Ovary (tissue), 9 donors: ENCODE results near the gene KCNK2. TPM values are rescaled to one million over a fixed set of nuclear protein-coding genes. Genes with fewer than 3 reads are reported as not detected.

Experiments
- DNase-seq, 5 donors: peaks; one replicate each; pipeline ENCODE4 v3.0.0-alpha.2; 2019 to 2020
- H3K27ac ChIP-seq, 2 donors: fragments of 200-600 bp; one replicate each; pipeline versions ENCODE4 v1.5.1 to v1.8.0; 2019 to 2022
- H3K27me3 ChIP-seq: fragments of 200-600 bp; one replicate; pipeline ENCODE4 v1.8.0; 2022
- H3K36me3 ChIP-seq: fragments of 200-600 bp; sonication (generic); one replicate; pipeline ENCODE4 v1.5.1; 2019
- H3K4me1 ChIP-seq: one replicate; pipeline ENCODE4 v1.8.1; 2013; ENCODE audit warnings: mild to moderate bottlenecking, moderate library complexity; ENCODE audit not compliant: insufficient read depth
- H3K4me3 ChIP-seq: fragments of 200-600 bp; sonication (generic); one replicate; pipeline ENCODE4 v1.5.1; 2017
- H3K9me3 ChIP-seq, 2 donors: fragments of 200-600 bp in 1 of 2; sonication (generic) in 1 of 2; one replicate each; pipeline versions ENCODE4 v1.5.1 to v1.8.1; 2013 to 2019; ENCODE audit warnings: mild to moderate bottlenecking in 1 of 2, moderate library complexity in 1 of 2
- CTCF ChIP-seq, 3 donors: fragments of 450-650 bp in 2 of 3; fragments of 200-600 bp in 1 of 3; IDR thresholded peaks; one replicate each; pipeline versions ENCODE4 v1.5.1 to v1.8.0; 2016 to 2022; ENCODE audit warnings: antibody characterized with exemption in 3 of 3, mild to moderate bottlenecking in 1 of 3
- EP300 ChIP-seq: sonication (generic); formaldehyde crosslinking; IDR thresholded peaks from one replicate; pipeline ENCODE4 v1.6.1; 2017; ENCODE audit warnings: antibody characterized with exemption
- POLR2A ChIP-seq: fragments of 450-650 bp; IDR thresholded peaks from one replicate; pipeline ENCODE4 v1.6.1; 2017; ENCODE audit warnings: antibody characterized with exemption, mild to moderate bottlenecking, moderate library complexity
- WGBS, 3 donors: extraction: QIAGEN DNeasy Blood & Tissue Kit in 1 of 3; methylation state at CpG; one replicate each; pipeline versions ENCODE4 v1.1.5 to v1.1.7; 2013 to 2017; 5-methylcytosine and 5-hydroxymethylcytosine counted together
- intact Hi-C, 4 donors: fragments of 100-400 bp; cut with DNase I; formaldehyde crosslinking; loops; one replicate each; pipeline versions ENCODE4 v1.11.0 to v1.15.1; 2022 to 2023
- polyA plus RNA-seq, 2 donors: library from polyadenylated mRNA; stranded (reverse); fragments of 200-250 nt in 1 of 2; fragments of 350-450 nt in 1 of 2; fragmentation: Illumina TruSeq in 1 of 2; extraction: RNeasy Lipid Tissue Mini Kit (QIAGEN cat#74804) in 1 of 2; gene quantifications; one replicate each; pipeline ENCODE4 v1.2.3, GENCODE V29; 2013 to 2014
- total RNA-seq, 7 donors: library from RNA; depleted of rRNA in 2 of 7; stranded (reverse); fragments of >200 nt in 2 of 7; fragmentation: NEBNext Ultra II Directional in 3 of 7; extraction: Animal tissue kit (Norgen Biotek cat#: 25700) in 3 of 7; gene quantifications; one replicate each; pipeline versions ENCODE4 v1.1.0 to v1.2.4, GENCODE V29; 2016 to 2023
- donor health status: DM: no; HTN: no; CAD: no; lungs with moderate emphysema.
- donor health status: DM: no; HTN: no; CAD: no.
- donor health status: Bipolar disorder and iron deficiency.
- donor health status: DM: yes; HTN: yes; CAD: no.
- donor health status: DM: no; HTN: no; CAD: no.
- donor health status: DM: yes; HTN: yes; CAD: no.

The KCNK2 gene
- total and polyA plus RNA-seq, 9 donors: 0.36 to 13.0 (median 1.6) TPM

- no peak overlapping the region for H3K4me3 ChIP-seq
- intact Hi-C loops: no loop called here
- no peaks in the 10 kb centered on the region for H3K36me3 ChIP-seq
- no peak for DNase-seq
- WGBS, 3 donors: 80 to 88% (median 82%) methylated on average over 4 of the region's 4 CpGs
- peaks cover 2% of the 10 kb centered on the region for H3K27me3 ChIP-seq
- no peaks in the 10 kb centered on the region for H3K9me3 ChIP-seq
- no peak for TF ChIP-seq EP300
- no peak for TF ChIP-seq CTCF (IDR thresholded peaks at IDR 0.05)
- TF ChIP-seq POLR2A: no peak
- H3K4me1 ChIP-seq: no peaks in the 10 kb centered on the region
- H3K27ac ChIP-seq: no peak overlapping the region
Measured at GRCh38 chr1:215220346-215220745, 137.8 kb downstream of the KCNK2 start.

GRCh38 chr1:215226757-215227156, 144.2 kb downstream of the KCNK2 start:
- Histone ChIP-seq H3K36me3 (no peaks in the 10 kb centered on the region), H3K27ac (no peak overlapping the region), H3K4me3 (no peak overlapping the region), H3K27me3 (no peaks in the 10 kb centered on the region), H3K9me3 (no peaks in the 10 kb centered on the region), H3K4me1 (no peaks in the 10 kb centered on the region)
- no peak for DNase-seq
- 84 to 90% (median 88%) methylated on average over 2 of the region's 2 CpGs for WGBS, 3 donors
- intact Hi-C loops: no loop called here
- no peak for TF ChIP-seq POLR2A

- no peaks in the 10 kb centered on the region for H3K27me3 ChIP-seq
- H3K4me1 ChIP-seq: no peaks in the 10 kb centered on the region
- no peak overlapping the region for H3K4me3 ChIP-seq
- no peak overlapping the region for H3K27ac ChIP-seq
- TF ChIP-seq POLR2A: no peak
- no peak for TF ChIP-seq CTCF (IDR thresholded peaks at IDR 0.05)
- TF ChIP-seq EP300: no peak
- 71 to 82% (median 78%) methylated on average over 6 of the region's 6 CpGs for WGBS, 3 donors
- DNase-seq: no peak
- no peaks in the 10 kb centered on the region for H3K9me3 ChIP-seq
- no peaks in the 10 kb centered on the region for H3K36me3 ChIP-seq
- intact Hi-C loops: no loop called here
Measured at GRCh38 chr1:215228193-215228592, 145.7 kb downstream of the KCNK2 start.

GRCh38 chr1:215241451-215241850, 158.9 kb downstream of the KCNK2 start:
- intact Hi-C loops: no loop called here
- Histone ChIP-seq H3K27me3 (no peaks in the 10 kb centered on the region), H3K27ac (no peak overlapping the region), H3K36me3 (no peaks in the 10 kb centered on the region), H3K4me1 (no peaks in the 10 kb centered on the region), H3K9me3 (no peaks in the 10 kb centered on the region), H3K4me3 (no peak overlapping the region)
- DNase-seq: no peak
- WGBS, 3 donors: 78 to 88% (median 79%) methylated on average over 3 of the region's 3 CpGs
- TF ChIP-seq CTCF (IDR thresholded peaks at IDR 0.05) (no peak), EP300 (no peak), POLR2A (no peak)

GRCh38 chr1:215243345-215244054, 161.0 kb downstream of the KCNK2 start:
- Histone ChIP-seq H3K36me3 (no peaks in the 10 kb centered on the region), H3K9me3 (no peaks in the 10 kb centered on the region), H3K27ac (no peak overlapping the region), H3K27me3 (no peaks in the 10 kb centered on the region), H3K4me1 (no peaks in the 10 kb centered on the region), H3K4me3 (no peak overlapping the region)
- no peak for DNase-seq
- intact Hi-C loops: no loop called here
- 44 to 47% (median 47%) methylated on average over 4 of the region's 4 CpGs for WGBS, 3 donors
- no peak for TF ChIP-seq EP300
